ENCODE data around the gene DNM3. TPM values are rescaled to one million over a fixed set of nuclear protein-coding genes. Genes with fewer than 3 reads are reported as not detected.

DNM3 gene
- polyA plus RNA-seq, 1 donor (not counting 4 experiments of a cell fraction or from before 2014, with no cell fraction given) = 2.0 TPM

- no peak overlapping the region for H3K27ac ChIP-seq (ENCODE audit: control insufficient read depth, insufficient read depth, low read length)
- no peak for FAIRE-seq
- H3K4me2 ChIP-seq (ENCODE audit: control insufficient read depth, extremely low read depth, insufficient read depth, low read depth, low read length) = no peak overlapping the region
- no peaks in the 10 kb centered on the region for H3K9me3 ChIP-seq (ENCODE audit: control insufficient read depth, low read depth, low read length)
- no peak overlapping the region for H3K9ac ChIP-seq (ENCODE audit: control insufficient read depth, extremely low read depth, insufficient read depth, low read length)
- TF ChIP-seq EZH2 (IDR thresholded peaks at IDR 0.05; ENCODE audit: low read length) (no peak), CTCF (optimal IDR thresholded peaks at IDR 0.05 in 1 of 3, IDR thresholded peaks at IDR 0.05 in 1 of 3, conservative IDR thresholded peaks at IDR 0.05 in 1 of 3; ENCODE audit: extremely low read depth in 1 of 3, insufficient read depth in 2 of 3, low read length in 3 of 3) (no peak)
- H2AFZ ChIP-seq (ENCODE audit: control insufficient read depth, low read length) = no peak overlapping the region
- H3K4me3 ChIP-seq (ENCODE audit: control insufficient read depth in 2 of 3, extremely low read depth in 1 of 3, insufficient read depth in 2 of 3, low read depth in 1 of 3, low read length in 3 of 3) = no peak overlapping the region
- no peaks in the 10 kb centered on the region for H3K36me3 ChIP-seq (ENCODE audit: control insufficient read depth in 2 of 2, extremely low read depth in 1 of 2, insufficient read depth in 2 of 2, low read length in 2 of 2)
- H3K9me1 ChIP-seq (ENCODE audit: control insufficient read depth, extremely low read depth, insufficient read depth, low read length) = no peaks in the 10 kb centered on the region
- no peaks in the 10 kb centered on the region for H3K79me2 ChIP-seq (ENCODE audit: control insufficient read depth, insufficient read depth, low read length)
- no peaks in the 10 kb centered on the region for H3K27me3 ChIP-seq (ENCODE audit: control insufficient read depth, extremely low read depth, insufficient read depth, low read length)
- H3K4me1 ChIP-seq (ENCODE audit: control insufficient read depth, extremely low read depth, insufficient read depth, low read length) = no peaks in the 10 kb centered on the region
- dilution Hi-C loops (cut with MboI; ENCODE audit: extremely low pct_ligation_motif_present, low sequenced_read_pairs) = loop anchor here (25.0 kb wide), 1 partner anchor 353 kb away; no protein-coding TSS in a partner anchor
- H4K20me1 ChIP-seq (ENCODE audit: control insufficient read depth, extremely low read depth, insufficient read depth, low read length) = no peaks in the 10 kb centered on the region
- DNase-seq (ENCODE audit: low read depth, low spot score) = no peak
Observed at GRCh38 chr1:171990371-171990770, 149.1 kb downstream of the DNM3 start.

GRCh38 chr1:171994293-171994692, 153.0 kb downstream of the DNM3 start:
- Histone ChIP-seq H3K4me2 (ENCODE audit: control insufficient read depth, extremely low read depth, insufficient read depth, low read depth, low read length) (no peak overlapping the region), H3K9ac (ENCODE audit: control insufficient read depth, extremely low read depth, insufficient read depth, low read length) (no peak overlapping the region)
- dilution Hi-C loops (cut with MboI; ENCODE audit: extremely low pct_ligation_motif_present, low sequenced_read_pairs) = loop anchor here (25.0 kb wide), 1 partner anchor 357 kb away; no protein-coding TSS in a partner anchor

More at GRCh38 chr1:171994293-171994692, 153.0 kb downstream of the DNM3 start:
- Histone ChIP-seq H4K20me1 (ENCODE audit: control insufficient read depth, extremely low read depth, insufficient read depth, low read length) (no peaks in the 10 kb centered on the region), H3K36me3 (ENCODE audit: control insufficient read depth in 2 of 2, extremely low read depth in 1 of 2, insufficient read depth in 2 of 2, low read length in 2 of 2) (no peaks in the 10 kb centered on the region), H3K4me3 (ENCODE audit: control insufficient read depth in 2 of 3, extremely low read depth in 1 of 3, insufficient read depth in 2 of 3, low read depth in 1 of 3, low read length in 3 of 3) (no peak overlapping the region), H3K9me3 (ENCODE audit: control insufficient read depth, low read depth, low read length) (no peaks in the 10 kb centered on the region), H3K9me1 (ENCODE audit: control insufficient read depth, extremely low read depth, insufficient read depth, low read length) (no peaks in the 10 kb centered on the region), H3K27ac (ENCODE audit: control insufficient read depth, insufficient read depth, low read length) (no peak overlapping the region), H3K4me1 (ENCODE audit: control insufficient read depth, extremely low read depth, insufficient read depth, low read length) (peaks cover 6% of the 10 kb centered on the region), H3K27me3 (ENCODE audit: control insufficient read depth, extremely low read depth, insufficient read depth, low read length) (no peaks in the 10 kb centered on the region), H3K79me2 (ENCODE audit: control insufficient read depth, insufficient read depth, low read length) (no peaks in the 10 kb centered on the region), H2AFZ (ENCODE audit: control insufficient read depth, low read length) (no peak overlapping the region)
- DNase-seq (ENCODE audit: low read depth, low spot score) (no peak), FAIRE-seq (no peak)
- no peak for TF ChIP-seq CTCF (optimal IDR thresholded peaks at IDR 0.05 in 1 of 3, IDR thresholded peaks at IDR 0.05 in 1 of 3, conservative IDR thresholded peaks at IDR 0.05 in 1 of 3; ENCODE audit: extremely low read depth in 1 of 3, insufficient read depth in 2 of 3, low read length in 3 of 3)
- no peak for TF ChIP-seq EZH2 (IDR thresholded peaks at IDR 0.05; ENCODE audit: low read length)
